Calu3 (cell line): ENCODE results near the gene XYLT2. TPM values are rescaled to one million over a fixed set of nuclear protein-coding genes. Genes with fewer than 3 reads are reported as not detected.

Experiments
- BruUV-seq: library from RNA; stranded (reverse); fragments of 400-500 nt; replicated peaks from 2 replicates; lab custom pipeline; 2021; lab: Mats Ljungman, UMichigan
- CTCF ChIA-PET: fragments of 300-600 bp; sonication (Branson Sonifier 250); formaldehyde crosslinking; loops from one replicate; lab custom pipeline; 2022; ENCODE audit warnings: antibody characterized with exemption; lab: Charles Lee
- DNase-seq: peaks from one replicate; pipeline ENCODE4 v3.0.0; 2022
- H3K27ac Mint-ChIP-seq: one replicate; pipeline ENCODE4 v1.8.0; 2022; ENCODE audit warnings: mixed read lengths; ENCODE audit not compliant: unreplicated experiment
- H3K27me3 Mint-ChIP-seq: one replicate; pipeline ENCODE4 v1.8.0; 2022; ENCODE audit warnings: mixed read lengths; ENCODE audit not compliant: unreplicated experiment
- H3K36me3 Mint-ChIP-seq: one replicate; pipeline ENCODE4 v1.8.0; 2022; ENCODE audit warnings: mild to moderate bottlenecking, moderate library complexity, mixed read lengths; ENCODE audit not compliant: insufficient read depth, unreplicated experiment
- H3K4me1 Mint-ChIP-seq: one replicate; pipeline ENCODE4 v1.8.0; 2022; ENCODE audit warnings: mild to moderate bottlenecking, low read depth, mixed read lengths; ENCODE audit not compliant: unreplicated experiment
- H3K4me3 Mint-ChIP-seq: one replicate; pipeline ENCODE4 v1.8.0; 2022; ENCODE audit warnings: mild to moderate bottlenecking, low read depth, moderate library complexity, mixed read lengths; ENCODE audit not compliant: unreplicated experiment
- H3K9me3 Mint-ChIP-seq: one replicate; pipeline ENCODE4 v1.8.0; 2022; ENCODE audit warnings: low read depth, mixed read lengths; ENCODE audit not compliant: unreplicated experiment
- intact Hi-C: fragments of 100-400 bp; cut with micrococcal nuclease; formaldehyde crosslinking; loops from one replicate; pipeline ENCODE4 v1.10.0; 2022; ENCODE audit not compliant: unreplicated experiment
- total RNA-seq: library from RNA; stranded (reverse); gene quantifications from 2 replicates; pipeline ENCODE4 v1.2.3, GENCODE V29; 2022
- TF ChIP-seq, protein P1 (sequence below): fragments of 200-600 bp; IDR thresholded peaks from one replicate; pipeline ENCODE4 v1.8.0; 2022; ENCODE audit warnings: antibody characterized with exemption; ENCODE audit not compliant: unreplicated experiment

Gene XYLT2
- total RNA-seq, 1 experiment from 2014 or later: 44.3 TPM

GRCh38 chr17:50359005-50359699, 13.2 kb downstream of the XYLT2 start:
- no peaks in the 10 kb centered on the region for H3K9me3 Mint-ChIP-seq
- no TSS peak for BruUV-seq
- intact Hi-C loops: no loop called here
- CTCF ChIA-PET: interaction anchor here (0.6 kb wide), 1 partner anchor 449 kb away, joined by 5 read pairs; no protein-coding TSS in a partner anchor
- no peak for DNase-seq
- H3K27ac Mint-ChIP-seq: peak overlapping the region; percentile 35
- no peak overlapping the region for H3K4me3 Mint-ChIP-seq
- H3K27me3 Mint-ChIP-seq: no peaks in the 10 kb centered on the region
- TF ChIP-seq, protein P1, sequence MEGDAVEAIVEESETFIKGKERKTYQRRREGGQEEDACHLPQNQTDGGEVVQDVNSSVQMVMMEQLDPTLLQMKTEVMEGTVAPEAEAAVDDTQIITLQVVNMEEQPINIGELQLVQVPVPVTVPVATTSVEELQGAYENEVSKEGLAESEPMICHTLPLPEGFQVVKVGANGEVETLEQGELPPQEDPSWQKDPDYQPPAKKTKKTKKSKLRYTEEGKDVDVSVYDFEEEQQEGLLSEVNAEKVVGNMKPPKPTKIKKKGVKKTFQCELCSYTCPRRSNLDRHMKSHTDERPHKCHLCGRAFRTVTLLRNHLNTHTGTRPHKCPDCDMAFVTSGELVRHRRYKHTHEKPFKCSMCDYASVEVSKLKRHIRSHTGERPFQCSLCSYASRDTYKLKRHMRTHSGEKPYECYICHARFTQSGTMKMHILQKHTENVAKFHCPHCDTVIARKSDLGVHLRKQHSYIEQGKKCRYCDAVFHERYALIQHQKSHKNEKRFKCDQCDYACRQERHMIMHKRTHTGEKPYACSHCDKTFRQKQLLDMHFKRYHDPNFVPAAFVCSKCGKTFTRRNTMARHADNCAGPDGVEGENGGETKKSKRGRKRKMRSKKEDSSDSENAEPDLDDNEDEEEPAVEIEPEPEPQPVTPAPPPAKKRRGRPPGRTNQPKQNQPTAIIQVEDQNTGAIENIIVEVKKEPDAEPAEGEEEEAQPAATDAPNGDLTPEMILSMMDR: no peak
- H3K36me3 Mint-ChIP-seq: peaks cover 45% of the 10 kb centered on the region
- no peaks in the 10 kb centered on the region for H3K4me1 Mint-ChIP-seq

GRCh38 chr17:50359998-50360461, 14.1 kb downstream of the XYLT2 start:
- H3K4me3 Mint-ChIP-seq: no peak overlapping the region
- no peaks in the 10 kb centered on the region for H3K4me1 Mint-ChIP-seq
- BruUV-seq: no TSS peak
- H3K9me3 Mint-ChIP-seq: no peaks in the 10 kb centered on the region
- H3K27ac Mint-ChIP-seq: no peak overlapping the region
- DNase-seq: no peak
- H3K36me3 Mint-ChIP-seq: peaks cover 47% of the 10 kb centered on the region
- intact Hi-C loops: no loop called here
- TF ChIP-seq, protein P1: no peak
- no peaks in the 10 kb centered on the region for H3K27me3 Mint-ChIP-seq
- CTCF ChIA-PET: interaction anchor here (3.4 kb wide), 1 partner anchor 119 kb away, joined by 28 read pairs; the partner anchor contains the start of gene RSAD1

- Mint-ChIP-seq H3K4me1 (no peaks in the 10 kb centered on the region), H3K36me3 (peaks cover 48% of the 10 kb centered on the region), H3K27me3 (no peaks in the 10 kb centered on the region), H3K9me3 (no peaks in the 10 kb centered on the region), H3K4me3 (no peak overlapping the region), H3K27ac (no peak overlapping the region)
- BruUV-seq: TSS peak; percentile 42
- TF ChIP-seq, protein P1: no peak
- intact Hi-C loops: no loop called here
- CTCF ChIA-PET: interaction anchor here (1.4 to 5.9 kb wide), 4 partner anchors 18 to 119 kb away, joined by 3 to 28 read pairs (median 18); partner anchors contain the start of genes LRRC59 and RSAD1
- no peak for DNase-seq
These were observed 14.7 kb downstream of the XYLT2 start for GRCh38 chr17:50360486-50361115.

DNA sequence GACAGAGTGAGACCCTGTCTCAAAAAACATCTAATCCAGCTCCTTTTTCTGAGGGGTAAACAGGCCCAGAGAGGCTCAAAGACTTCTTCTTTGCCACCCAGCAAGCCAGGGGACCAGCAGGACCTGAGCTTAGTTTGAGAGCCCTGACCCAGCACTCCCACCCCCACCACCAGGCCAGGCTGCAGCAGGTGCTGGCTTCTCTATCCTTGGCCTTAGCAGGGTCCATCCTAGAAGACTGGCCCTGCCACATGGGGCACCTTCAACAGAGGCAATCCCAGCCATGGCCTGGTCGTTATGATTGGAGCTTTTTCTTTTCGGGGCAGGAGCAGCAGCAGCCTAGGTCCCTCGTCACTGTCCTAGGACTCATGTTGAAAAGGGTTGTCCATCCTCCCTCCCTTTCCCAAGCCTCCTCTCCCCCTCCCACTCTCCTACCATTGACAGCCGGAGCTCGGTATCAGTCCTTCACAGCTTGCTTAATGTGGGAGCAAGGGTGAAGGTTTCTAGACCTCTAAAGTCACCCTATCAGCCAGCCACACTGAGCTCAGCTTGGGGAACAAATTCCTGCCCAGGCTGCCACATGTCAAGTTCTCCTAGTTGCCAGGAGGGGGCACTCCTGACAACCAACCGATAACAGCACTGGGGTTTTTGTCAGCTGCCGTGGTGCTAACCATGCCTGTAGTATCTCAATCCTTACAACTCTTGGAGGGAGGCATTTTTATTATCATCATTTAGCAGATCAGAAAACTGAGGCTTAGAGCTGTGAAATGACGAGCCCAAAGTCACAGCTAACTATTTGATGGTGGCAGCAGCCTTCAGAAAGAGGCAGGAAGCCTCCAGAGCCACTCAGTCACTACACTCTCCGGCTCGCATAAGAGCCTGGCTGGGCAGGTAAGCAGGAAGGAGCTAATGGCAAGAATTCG, 15.9 kb downstream of the XYLT2 start:
- no TSS peak for BruUV-seq
- Mint-ChIP-seq H3K9me3 (no peaks in the 10 kb centered on the region), H3K36me3 (peaks cover 42% of the 10 kb centered on the region), H3K4me3 (no peak overlapping the region), H3K27me3 (no peaks in the 10 kb centered on the region), H3K4me1 (no peaks in the 10 kb centered on the region), H3K27ac (no peak overlapping the region)
- peak; percentile 73 for DNase-seq
- TF ChIP-seq, protein P1: peak; percentile 90
- CTCF ChIA-PET: interaction anchor here (0.5 to 5.9 kb wide), 14 partner anchors 12 to 465 kb away, joined by 3 to 28 read pairs (median 4); partner anchors contain the start of genes LRRC59, RSAD1 and XYLT2
- intact Hi-C loops: loop anchor here (1.0 kb wide), 1 partner anchor 117 kb away; no protein-coding TSS in a partner anchor
